NCI-H1105 treated with DMSO at 0.1 percent for 48 hours (cell line): ENCODE data around the gene TGM2.

ENCODE experiments used
- DNase-seq: peaks from one replicate; lab custom pipeline; 2025; lab: John Stamatoyannopoulos, UW

Gene TGM2

DNA sequence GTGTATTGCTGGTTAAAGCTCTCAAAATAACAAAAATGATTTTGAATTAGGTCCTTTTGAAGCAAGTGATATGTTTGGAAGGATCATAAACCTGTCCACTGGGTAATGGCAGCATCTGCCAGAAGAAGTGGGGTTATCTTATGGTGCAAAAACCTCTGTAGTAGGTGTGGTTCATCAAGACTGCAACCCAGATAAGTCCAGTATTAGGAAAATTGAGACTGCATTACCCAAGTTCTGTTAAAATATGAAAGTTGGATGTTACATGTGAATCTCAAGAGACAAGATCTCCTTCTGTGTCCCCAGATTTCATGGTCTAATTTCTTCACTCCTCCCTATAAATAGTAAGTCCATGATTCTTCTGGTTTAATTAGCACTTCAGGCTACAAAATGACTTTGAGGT is 72.2 kb downstream of the TGM2 start:
- DNase-seq: no peak

DNA sequence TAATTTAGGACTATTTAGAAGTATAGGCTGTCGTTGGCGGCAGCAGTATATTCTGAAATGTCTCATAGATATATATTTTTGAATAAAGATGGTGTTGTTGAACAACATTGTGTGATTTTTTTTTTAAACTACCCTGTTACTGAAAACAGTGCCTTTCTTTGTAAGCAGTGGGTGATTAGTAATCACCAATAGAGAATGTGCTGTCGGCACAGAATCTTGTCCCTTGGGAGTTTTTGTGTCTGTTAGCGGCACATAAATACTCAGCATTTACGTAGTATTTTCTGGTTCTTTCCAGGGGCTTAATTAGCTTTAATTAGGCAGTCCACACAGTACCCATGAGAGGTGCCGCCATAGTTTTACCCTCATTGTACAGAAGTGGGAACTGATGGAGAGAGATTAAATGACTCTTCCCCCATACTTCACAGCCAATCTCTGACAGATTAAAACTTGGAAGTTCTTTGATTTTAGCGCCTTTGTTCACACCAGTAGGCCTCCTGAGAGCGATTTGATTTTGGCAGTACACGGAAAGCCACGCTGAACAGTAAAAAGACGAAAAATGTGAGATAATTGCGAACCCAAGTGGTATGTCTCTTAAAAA is 72.7 kb downstream of the TGM2 start:
- no peak for DNase-seq

DNA sequence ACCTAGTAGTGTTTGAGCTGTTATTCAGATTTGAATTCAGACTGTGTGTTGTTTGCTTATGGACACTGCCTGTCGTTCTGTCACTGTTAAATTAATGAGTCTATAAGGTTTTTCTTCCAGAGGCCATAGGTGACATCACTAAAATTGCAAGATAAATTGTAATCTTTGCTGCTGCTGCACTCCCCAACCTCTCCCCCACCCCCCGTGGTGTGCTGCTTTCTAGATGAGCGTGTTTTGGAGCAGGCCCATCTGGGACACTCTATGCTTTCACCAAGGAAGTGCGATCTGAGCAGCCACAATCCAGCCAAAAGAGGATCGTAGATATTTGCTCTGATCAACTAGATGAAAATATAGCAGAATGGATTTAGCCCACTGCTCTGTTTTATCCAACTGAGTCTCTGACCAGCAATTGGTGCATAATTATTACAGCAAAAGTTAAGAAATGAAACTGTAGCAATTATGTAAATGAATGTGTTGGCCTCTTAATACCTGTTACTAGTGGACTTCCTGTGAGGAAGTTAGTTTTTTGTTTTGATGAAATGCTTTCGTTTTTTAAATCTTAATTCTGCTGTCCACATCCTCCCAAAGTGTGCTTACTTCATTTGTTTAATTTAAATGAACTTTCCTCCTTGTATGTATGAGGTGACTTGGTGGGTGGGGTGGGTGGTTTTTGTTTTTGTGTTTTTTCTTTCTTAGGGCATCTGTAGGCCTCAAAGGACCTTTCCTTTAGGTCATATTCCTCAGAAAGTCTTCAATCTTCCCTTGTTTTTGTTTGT is 73.4 kb downstream of the TGM2 start:
- DNase-seq: no peak

DNA sequence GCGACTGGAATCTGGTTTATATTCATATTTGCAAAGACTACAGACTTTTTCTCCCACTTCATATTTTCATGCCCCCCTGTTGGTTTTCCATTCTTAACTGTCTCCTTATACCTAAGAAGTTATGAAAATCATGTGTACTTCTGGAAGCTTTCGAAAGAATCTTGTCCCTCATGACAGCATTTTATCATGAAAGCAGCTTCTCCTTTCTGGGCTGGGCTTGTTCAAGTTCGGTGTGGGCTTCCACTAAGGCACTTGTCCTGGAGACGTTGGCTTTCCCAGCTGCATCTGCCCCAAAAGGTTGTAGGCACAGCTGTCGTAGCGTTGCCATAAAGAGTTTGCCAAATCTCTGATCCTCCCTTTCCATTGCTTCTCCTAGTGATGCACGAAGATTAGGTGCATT is 75.0 kb downstream of the TGM2 start:
- DNase-seq: no peak

DNA sequence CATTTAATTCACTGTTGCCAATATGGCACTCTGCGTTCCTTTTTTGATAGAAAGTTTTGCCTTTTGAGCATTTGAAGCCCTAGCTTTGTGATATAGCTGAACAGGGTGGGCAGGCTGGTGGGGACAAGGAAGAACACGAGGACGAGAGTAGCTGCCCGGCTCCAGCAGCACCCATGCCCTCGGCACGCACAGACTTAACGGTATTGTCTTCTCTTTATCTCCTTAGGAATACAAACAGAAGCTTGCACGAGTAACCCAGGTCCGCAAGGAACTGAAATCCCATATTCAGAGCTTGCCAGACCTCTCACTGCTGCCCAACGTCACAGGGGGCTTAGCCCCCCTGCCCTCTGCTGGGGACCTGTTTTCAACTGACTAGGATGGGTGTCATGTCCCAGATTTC is 75.6 kb downstream of the TGM2 start:
- DNase-seq: no peak

DNA sequence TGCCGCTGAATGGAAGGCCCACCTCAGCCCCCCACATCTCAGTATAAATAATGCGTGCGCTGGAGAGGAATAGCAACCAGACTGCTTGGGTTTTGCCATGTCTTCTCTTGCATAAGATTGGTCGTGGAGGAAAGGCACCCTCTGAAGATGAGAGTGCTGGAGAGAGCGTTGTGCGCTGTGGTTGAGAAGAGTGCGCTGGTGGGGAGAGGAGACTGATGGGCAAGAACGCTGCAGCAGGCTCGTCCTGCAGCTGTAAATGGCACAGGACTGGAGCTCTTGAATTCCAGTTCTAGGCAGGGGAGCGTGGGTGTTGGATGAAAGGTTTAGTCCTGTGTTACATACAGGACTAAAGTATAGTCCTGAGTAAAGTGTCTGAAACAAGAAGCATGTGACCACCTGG is 80.0 kb downstream of the TGM2 start:
- no peak for DNase-seq

DNA sequence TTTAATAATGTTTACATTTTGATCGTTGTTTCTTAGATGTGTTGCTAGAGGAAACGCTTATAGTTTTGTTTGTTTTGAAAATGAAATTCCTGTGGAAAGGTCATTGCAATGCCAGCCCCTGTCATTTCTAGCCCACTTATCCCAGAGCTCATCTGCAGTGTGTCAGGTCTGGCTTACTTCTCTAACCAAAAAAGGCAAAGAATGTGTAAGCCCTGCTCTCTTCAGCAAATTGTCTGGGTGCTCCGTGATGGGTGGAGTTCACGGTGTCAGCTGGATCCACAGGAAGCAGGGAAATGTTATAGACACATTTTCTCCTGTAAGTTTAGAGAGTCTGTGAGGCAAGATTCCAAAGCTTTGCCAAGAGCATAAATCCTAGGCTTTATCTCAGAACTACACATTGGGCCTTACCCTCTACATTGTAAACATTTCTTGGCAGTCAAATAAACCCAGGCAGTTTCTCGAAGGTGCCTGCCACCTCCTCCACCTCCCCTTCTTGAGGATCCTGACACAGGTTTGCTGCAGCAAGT is 80.6 kb downstream of the TGM2 start:
- no peak for DNase-seq

DNA sequence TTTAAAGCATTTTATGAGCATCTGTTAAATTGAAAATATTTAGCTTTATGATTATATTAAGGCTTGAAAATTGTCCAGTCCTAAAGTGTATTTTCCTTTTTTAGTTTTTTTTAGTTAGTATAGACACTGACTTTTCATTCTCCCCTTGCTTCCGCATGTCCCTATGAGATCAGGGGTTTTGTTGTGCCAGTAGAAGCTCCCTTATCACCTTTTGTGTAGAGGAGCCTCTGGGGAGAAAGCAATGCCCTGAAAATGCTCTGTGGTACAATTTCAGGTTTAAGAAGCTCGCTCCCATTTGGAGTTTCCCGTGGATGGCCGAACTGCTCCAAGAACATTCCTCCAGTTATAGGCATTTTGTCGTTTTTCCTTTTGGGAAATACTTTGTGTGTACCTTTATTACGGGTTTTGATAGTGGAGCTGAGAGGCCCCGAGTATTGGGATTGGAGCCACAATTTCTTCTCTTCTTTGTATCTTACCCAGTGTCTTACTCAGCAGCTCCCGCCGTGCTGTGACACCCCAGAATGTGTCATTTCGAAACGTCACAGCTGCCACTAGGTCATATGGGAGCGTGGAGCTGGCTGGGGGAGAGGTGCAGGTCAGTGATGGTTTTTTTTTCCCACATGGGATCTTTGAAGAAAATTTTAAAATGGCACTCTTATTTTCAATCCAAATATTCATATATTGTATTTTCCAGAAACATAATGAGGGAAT is 81.6 kb downstream of the TGM2 start:
- no peak for DNase-seq

DNA sequence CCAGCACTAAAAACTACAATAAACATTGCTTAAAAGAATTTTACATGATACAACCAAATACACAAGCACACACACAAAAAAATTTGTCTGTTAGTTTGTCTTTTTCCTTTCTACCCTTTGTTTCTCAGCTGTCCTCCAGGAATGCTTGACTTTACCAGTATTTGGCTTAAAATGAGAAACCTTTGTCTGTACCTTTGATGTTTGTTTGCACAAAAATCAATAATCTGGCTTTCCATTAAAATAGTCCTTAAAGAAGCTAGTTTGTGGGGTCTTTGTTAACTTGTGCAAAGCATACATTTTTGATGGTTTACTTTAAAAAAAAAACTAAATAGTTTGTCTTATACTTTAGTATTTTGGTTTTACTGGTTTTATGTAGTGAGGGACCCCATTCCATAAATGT is 82.2 kb downstream of the TGM2 start:
- DNase-seq: no peak

DNA sequence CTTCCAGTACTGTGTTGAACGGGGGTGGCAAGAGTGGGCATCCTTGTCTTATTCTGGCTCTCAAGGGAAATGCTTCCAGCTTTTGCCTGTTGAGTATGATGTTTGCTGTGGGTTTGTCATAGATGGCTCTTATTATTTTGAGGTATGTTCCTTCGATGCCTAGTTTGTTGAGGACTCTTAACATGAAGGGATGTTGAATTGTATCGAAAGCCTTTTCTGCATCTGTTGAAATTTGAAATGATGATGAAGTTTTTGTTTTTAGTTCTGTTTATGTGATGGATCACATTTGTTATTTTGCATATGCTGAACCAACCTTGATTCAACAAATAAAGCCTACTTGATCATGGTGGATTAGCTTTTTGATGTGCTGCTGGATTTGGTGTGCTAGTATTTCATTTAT is 83.5 kb downstream of the TGM2 start:
- DNase-seq: no peak

DNA sequence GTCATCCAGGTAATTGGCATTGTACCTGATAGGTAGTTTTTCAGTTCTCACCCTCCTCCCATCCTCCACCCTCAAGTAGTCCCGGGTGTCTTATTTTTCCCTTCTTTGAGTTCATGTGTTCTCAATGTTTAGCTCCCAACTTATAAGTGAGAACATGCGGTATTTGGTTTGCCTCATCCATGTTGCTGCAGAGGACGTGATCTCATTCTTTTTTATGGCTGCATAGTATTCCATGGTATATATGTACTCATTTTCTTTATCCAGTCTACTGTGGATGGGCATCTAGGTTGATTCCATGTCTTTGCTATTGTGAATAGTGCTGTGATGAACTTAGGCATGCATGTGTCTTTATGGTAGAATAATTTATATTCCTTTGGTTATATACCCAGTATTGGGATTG is 85.7 kb downstream of the TGM2 start:
- DNase-seq: no peak

DNA sequence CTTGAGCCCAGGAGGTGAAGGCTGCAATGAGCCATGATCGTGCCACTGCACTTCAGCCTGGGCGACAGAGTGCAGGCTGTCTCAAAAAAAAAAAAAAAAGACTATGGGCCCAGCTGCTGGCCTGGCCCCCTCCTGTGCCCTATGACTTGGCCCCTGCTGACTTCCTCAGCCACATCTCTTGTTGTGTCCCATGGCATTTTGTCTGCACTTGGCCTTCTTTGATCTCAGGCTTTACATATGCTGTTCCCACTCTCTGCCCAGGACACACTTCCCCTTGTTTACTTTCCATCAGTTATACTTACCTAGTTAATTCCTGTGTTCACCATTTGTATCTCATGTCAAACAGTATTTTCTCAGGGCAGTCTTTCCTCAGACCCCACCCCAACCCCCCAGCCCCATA is 87.0 kb downstream of the TGM2 start:
- no peak for DNase-seq
